NB4 (cell line): Measurements from ENCODE around the gene MIA2.

Source experiments
- DNase-seq: peaks from one replicate; pipeline ENCODE4 v3.0.0; 2010; ENCODE audit warnings: low read depth
- H3K4me3 ChIP-seq: one replicate; pipeline ENCODE4 v1.5.1; 2011; ENCODE audit warnings: mild to moderate bottlenecking, low read depth, low read length, moderate library complexity
- MYC ChIP-seq: IDR thresholded peaks from 2 replicates; pipeline ENCODE4 v1.6.1; 2011; ENCODE audit warnings: low read depth, low read length
- POLR2A ChIP-seq: IDR thresholded peaks from 2 replicates; pipeline ENCODE4 v1.6.1; 2011; ENCODE audit warnings: mild to moderate bottlenecking; ENCODE audit not compliant: insufficient read length; ENCODE audit errors: extremely low read depth
- TF ChIP-seq, protein P1 (sequence below): IDR thresholded peaks from one replicate; pipeline ENCODE4 v1.5.1; 2012; ENCODE audit warnings: low read depth, low read length
- TF ChIP-seq, protein P2 (sequence below): IDR thresholded peaks from 2 replicates; pipeline ENCODE4 v1.6.1; 2011; ENCODE audit warnings: low read depth, low read length

MIA2 gene

DNA sequence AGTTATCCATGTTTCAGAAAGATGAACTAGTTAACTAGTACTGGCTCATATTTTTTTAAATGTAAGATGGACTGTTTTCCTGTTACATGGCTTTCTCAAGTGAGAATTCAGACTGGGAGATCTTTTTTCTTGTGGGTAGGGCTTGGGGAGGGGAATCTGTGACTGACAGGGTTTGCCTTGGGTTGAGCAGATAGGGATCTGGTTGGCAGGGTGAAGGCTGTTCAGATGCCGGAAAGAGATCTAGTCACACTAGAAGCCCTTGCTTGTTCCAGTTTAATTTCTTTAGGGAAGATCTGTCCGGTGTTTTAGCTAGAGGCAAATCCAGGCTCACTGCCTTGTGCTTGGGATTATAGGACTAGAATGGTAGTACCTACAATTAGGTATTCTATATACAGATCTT lies 135.3 kb downstream of the MIA2 start:
- no peak overlapping the region for H3K4me3 ChIP-seq
- TF ChIP-seq, protein P1, sequence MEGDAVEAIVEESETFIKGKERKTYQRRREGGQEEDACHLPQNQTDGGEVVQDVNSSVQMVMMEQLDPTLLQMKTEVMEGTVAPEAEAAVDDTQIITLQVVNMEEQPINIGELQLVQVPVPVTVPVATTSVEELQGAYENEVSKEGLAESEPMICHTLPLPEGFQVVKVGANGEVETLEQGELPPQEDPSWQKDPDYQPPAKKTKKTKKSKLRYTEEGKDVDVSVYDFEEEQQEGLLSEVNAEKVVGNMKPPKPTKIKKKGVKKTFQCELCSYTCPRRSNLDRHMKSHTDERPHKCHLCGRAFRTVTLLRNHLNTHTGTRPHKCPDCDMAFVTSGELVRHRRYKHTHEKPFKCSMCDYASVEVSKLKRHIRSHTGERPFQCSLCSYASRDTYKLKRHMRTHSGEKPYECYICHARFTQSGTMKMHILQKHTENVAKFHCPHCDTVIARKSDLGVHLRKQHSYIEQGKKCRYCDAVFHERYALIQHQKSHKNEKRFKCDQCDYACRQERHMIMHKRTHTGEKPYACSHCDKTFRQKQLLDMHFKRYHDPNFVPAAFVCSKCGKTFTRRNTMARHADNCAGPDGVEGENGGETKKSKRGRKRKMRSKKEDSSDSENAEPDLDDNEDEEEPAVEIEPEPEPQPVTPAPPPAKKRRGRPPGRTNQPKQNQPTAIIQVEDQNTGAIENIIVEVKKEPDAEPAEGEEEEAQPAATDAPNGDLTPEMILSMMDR = no peak
- TF ChIP-seq POLR2A = no peak
- TF ChIP-seq, protein P2, sequence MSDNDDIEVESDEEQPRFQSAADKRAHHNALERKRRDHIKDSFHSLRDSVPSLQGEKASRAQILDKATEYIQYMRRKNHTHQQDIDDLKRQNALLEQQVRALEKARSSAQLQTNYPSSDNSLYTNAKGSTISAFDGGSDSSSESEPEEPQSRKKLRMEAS = no peak
- TF ChIP-seq MYC = no peak
- no peak for DNase-seq

DNA sequence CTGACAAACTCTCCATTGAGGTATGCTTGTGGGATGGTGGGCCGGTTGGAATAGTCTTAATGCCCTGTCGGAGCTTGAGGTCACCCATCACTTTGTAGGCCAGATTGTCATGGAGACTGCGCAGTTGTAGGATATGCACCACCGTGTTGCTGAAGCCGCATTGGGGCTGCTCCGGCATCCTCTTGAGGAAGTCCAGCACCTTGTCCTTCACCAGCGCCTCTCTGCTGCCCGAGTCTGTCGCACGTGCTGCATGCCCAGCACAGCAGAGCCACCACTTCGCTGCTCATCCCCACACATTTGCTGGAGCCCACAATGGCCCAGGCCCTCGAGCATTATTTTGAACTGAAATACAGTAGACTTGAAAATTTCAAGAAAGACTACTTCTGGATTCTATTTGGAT lies 136.7 kb downstream of the MIA2 start:
- no peak for DNase-seq
- no peak overlapping the region for H3K4me3 ChIP-seq
- TF ChIP-seq, protein P1 = no peak
- TF ChIP-seq MYC = no peak
- no peak for TF ChIP-seq POLR2A
- TF ChIP-seq, protein P2 = no peak

DNA sequence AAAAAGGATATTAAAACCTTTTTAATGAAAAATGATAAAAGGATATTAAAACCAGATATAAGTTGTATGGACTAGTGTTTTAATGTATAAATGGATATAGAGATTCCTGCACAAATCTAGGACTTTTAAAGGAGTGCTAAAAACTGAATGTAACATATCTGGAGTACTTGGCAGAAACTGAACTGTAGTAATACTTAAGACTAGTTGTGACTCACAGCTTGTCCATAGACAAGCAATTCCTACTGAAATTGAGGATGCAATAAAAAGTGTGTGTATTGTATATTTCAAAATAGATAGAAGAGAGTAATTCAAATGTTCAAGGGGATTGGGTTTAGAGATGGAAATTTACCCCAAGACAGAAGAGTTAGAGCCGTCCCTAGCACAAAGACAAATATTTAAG lies 138.9 kb downstream of the MIA2 start:
- TF ChIP-seq MYC (no peak), POLR2A (no peak)
- TF ChIP-seq, protein P2 = no peak
- TF ChIP-seq, protein P1 = no peak
- DNase-seq = no peak
- no peak overlapping the region for H3K4me3 ChIP-seq

DNA sequence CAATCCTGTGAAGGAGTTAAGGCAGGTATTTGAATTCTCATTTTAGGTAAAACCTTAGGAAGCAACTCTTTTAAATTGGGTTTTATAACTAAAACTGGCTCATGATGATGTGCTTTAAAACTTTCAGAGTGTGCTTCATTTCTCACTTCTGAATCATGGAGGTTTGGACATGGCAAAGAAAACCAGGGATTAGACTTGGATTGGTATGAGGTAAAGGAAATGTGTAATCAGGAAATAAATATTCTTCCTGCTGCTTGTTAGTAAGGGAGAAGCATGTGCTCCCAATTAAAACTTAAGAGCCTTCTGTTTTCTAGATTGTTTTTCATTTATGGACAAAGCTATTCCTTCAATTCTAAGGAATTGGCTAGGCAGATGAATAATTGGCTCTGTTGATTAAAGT lies 141.1 kb downstream of the MIA2 start:
- TF ChIP-seq, protein P2 = no peak
- no peak for TF ChIP-seq POLR2A
- TF ChIP-seq, protein P1 = no peak
- TF ChIP-seq MYC = no peak
- no peak overlapping the region for H3K4me3 ChIP-seq
- no peak for DNase-seq

DNA sequence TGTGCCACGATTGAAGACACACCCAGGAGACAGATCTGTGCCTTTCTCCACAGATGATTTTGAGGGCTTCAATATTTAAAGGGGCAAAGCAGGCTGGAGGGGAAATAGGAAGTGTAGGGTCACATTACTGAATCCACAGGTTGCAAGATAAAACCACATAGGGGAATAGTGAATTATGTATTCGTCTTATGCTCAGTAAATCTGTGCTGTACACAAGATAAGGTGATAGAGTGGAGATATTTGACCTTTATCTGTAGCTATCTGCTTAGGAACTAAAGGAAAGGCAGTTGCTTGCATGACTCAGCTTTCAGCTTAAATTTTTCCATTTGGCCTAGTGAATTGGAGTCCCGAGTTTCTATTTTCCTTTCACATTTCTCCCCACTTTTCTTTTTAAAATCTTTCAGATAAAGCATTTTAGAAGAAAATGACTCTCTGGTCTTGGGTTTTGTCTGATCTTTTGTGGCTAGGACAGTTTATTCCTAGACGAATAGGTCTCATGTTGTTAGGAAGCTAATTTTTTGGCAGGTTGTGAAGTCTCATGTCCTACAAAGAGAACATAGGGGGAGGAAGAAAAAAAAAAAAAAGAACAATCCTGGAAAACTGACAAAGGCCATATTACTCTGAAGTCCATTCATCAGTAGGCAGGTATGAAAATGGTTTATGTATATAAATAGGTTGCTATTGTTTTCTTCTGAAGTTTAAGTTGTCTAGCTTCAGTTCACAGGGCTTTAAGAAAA lies 143.1 kb downstream of the MIA2 start:
- H3K4me3 ChIP-seq = no peak overlapping the region
- TF ChIP-seq POLR2A (no peak), MYC (no peak)
- TF ChIP-seq, protein P2 = no peak
- TF ChIP-seq, protein P1 = no peak
- no peak for DNase-seq
